ENCODE data around the gene ADNP. TPM values are rescaled to one million over a fixed set of nuclear protein-coding genes. Genes with fewer than 3 reads are reported as not detected.
"Not testable (repeated sequence)": the region's sequence is repeated elsewhere in the genome, so short reads cannot be mapped to it uniquely, and the experiment has no call there.

Gene ADNP
- polyA plus RNA-seq, 2 donors = 18.3 to 33.5 TPM

- no peak overlapping the region for H3K4me3 ChIP-seq (ENCODE audit: low read depth in 1 of 2, low read length in 2 of 2)
- H3K27ac ChIP-seq (ENCODE audit: low read depth in 2 of 2, low read length in 1 of 2) = no peak overlapping the region
- peaks cover 9 to 17% of the 10 kb centered on the region in 2 donors for H3K36me3 ChIP-seq (ENCODE audit: control insufficient read depth in 2 of 2, insufficient read depth in 2 of 2, low read length in 1 of 2)
- H3K4me1 ChIP-seq (ENCODE audit: control insufficient read depth in 2 of 2, insufficient read depth in 2 of 2, low read length in 1 of 2) = no peaks in the 10 kb centered on the region
- no peaks in the 10 kb centered on the region for H3K27me3 ChIP-seq (ENCODE audit: control insufficient read depth in 1 of 2, insufficient read depth in 2 of 2, low read length in 2 of 2)
- WGBS, 2 donors = 74 to 75% methylated on average over 5 of the region's 5 CpGs
- no peaks in the 10 kb centered on the region for H3K9me3 ChIP-seq (ENCODE audit: control insufficient read depth in 2 of 2, insufficient read depth in 1 of 2, low read depth in 1 of 2, low read length in 1 of 2)
These were observed 40.1 kb downstream of the ADNP start for GRCh38 chr20:50891138-50891537.

GRCh38 chr20:50887576-50887975, 43.7 kb downstream of the ADNP start:
- 90 to 94% methylated on average over 3 of the region's 3 CpGs for WGBS, 2 donors

GRCh38 chr20:50886184-50886790, 45.0 kb downstream of the ADNP start:
- Histone ChIP-seq H3K4me1 (ENCODE audit: control insufficient read depth in 2 of 2, insufficient read depth in 2 of 2, low read length in 1 of 2) (no peaks in the 10 kb centered on the region), H3K36me3 (ENCODE audit: control insufficient read depth in 2 of 2, insufficient read depth in 2 of 2, low read length in 1 of 2) (peaks cover 3% of the 10 kb centered on the region in 2 donors), H3K9me3 (ENCODE audit: control insufficient read depth in 2 of 2, insufficient read depth in 1 of 2, low read depth in 1 of 2, low read length in 1 of 2) (peaks cover 0 to 3% of the 10 kb centered on the region in 2 donors), H3K4me3 (ENCODE audit: low read depth in 1 of 2, low read length in 2 of 2) (no peak overlapping the region), H3K27ac (ENCODE audit: low read depth in 2 of 2, low read length in 1 of 2) (no peak overlapping the region), H3K27me3 (ENCODE audit: control insufficient read depth in 1 of 2, insufficient read depth in 2 of 2, low read length in 2 of 2) (no peaks in the 10 kb centered on the region)
- WGBS, 2 donors = 86 to 89% methylated on average over 12 of the region's 12 CpGs

More at GRCh38 chr20:50887576-50887975, 43.7 kb downstream of the ADNP start:
- peaks cover 0 to 3% of the 10 kb centered on the region in 2 donors for H3K9me3 ChIP-seq (ENCODE audit: control insufficient read depth in 2 of 2, insufficient read depth in 1 of 2, low read depth in 1 of 2, low read length in 1 of 2)
- H3K27ac ChIP-seq (ENCODE audit: low read depth in 2 of 2, low read length in 1 of 2) = no peak overlapping the region
- H3K4me3 ChIP-seq (ENCODE audit: low read depth in 1 of 2, low read length in 2 of 2) = no peak overlapping the region
- no peaks in the 10 kb centered on the region for H3K4me1 ChIP-seq (ENCODE audit: control insufficient read depth in 2 of 2, insufficient read depth in 2 of 2, low read length in 1 of 2)
- peaks cover 3 to 8% of the 10 kb centered on the region in 2 donors for H3K36me3 ChIP-seq (ENCODE audit: control insufficient read depth in 2 of 2, insufficient read depth in 2 of 2, low read length in 1 of 2)
- H3K27me3 ChIP-seq (ENCODE audit: control insufficient read depth in 1 of 2, insufficient read depth in 2 of 2, low read length in 2 of 2) = no peaks in the 10 kb centered on the region

- H3K9me3 ChIP-seq (ENCODE audit: control insufficient read depth in 2 of 2, insufficient read depth in 1 of 2, low read depth in 1 of 2, low read length in 1 of 2) = peaks cover 0 to 3% of the 10 kb centered on the region in 2 donors
- WGBS, 2 donors = 84 to 89% methylated on average over 5 of the region's 5 CpGs
- peaks cover 0 to 3% of the 10 kb centered on the region in 2 donors for H3K36me3 ChIP-seq (ENCODE audit: control insufficient read depth in 2 of 2, insufficient read depth in 2 of 2, low read length in 1 of 2)
- H3K4me3 ChIP-seq (ENCODE audit: low read depth in 1 of 2, low read length in 2 of 2) = no peak overlapping the region
- H3K27ac ChIP-seq (ENCODE audit: low read depth in 2 of 2, low read length in 1 of 2) = no peak overlapping the region
- H3K27me3 ChIP-seq (ENCODE audit: control insufficient read depth in 1 of 2, insufficient read depth in 2 of 2, low read length in 2 of 2) = no peaks in the 10 kb centered on the region
- H3K4me1 ChIP-seq (ENCODE audit: control insufficient read depth in 2 of 2, insufficient read depth in 2 of 2, low read length in 1 of 2) = no peaks in the 10 kb centered on the region
These were observed 45.5 kb downstream of the ADNP start for GRCh38 chr20:50885781-50886180.

GRCh38 chr20:50885068-50885467, 46.2 kb downstream of the ADNP start:
- Histone ChIP-seq H3K27me3 (ENCODE audit: control insufficient read depth in 1 of 2, insufficient read depth in 2 of 2, low read length in 2 of 2) (no peaks in the 10 kb centered on the region), H3K4me3 (ENCODE audit: low read depth in 1 of 2, low read length in 2 of 2) (no peak overlapping the region), H3K4me1 (ENCODE audit: control insufficient read depth in 2 of 2, insufficient read depth in 2 of 2, low read length in 1 of 2) (no peaks in the 10 kb centered on the region), H3K9me3 (ENCODE audit: control insufficient read depth in 2 of 2, insufficient read depth in 1 of 2, low read depth in 1 of 2, low read length in 1 of 2) (peaks cover 0 to 3% of the 10 kb centered on the region in 2 donors), H3K27ac (ENCODE audit: low read depth in 2 of 2, low read length in 1 of 2) (peak overlapping the region in 1 of 2 donors; percentile 1), H3K36me3 (ENCODE audit: control insufficient read depth in 2 of 2, insufficient read depth in 2 of 2, low read length in 1 of 2) (peaks cover 0 to 3% of the 10 kb centered on the region in 2 donors)
- WGBS, 2 donors = 82 to 83% methylated on average over 7 of the region's 7 CpGs

- Histone ChIP-seq H3K4me1 (ENCODE audit: control insufficient read depth in 2 of 2, insufficient read depth in 2 of 2, low read length in 1 of 2) (no peaks in the 10 kb centered on the region), H3K27me3 (ENCODE audit: control insufficient read depth in 1 of 2, insufficient read depth in 2 of 2, low read length in 2 of 2) (no peaks in the 10 kb centered on the region), H3K9me3 (ENCODE audit: control insufficient read depth in 2 of 2, insufficient read depth in 1 of 2, low read depth in 1 of 2, low read length in 1 of 2) (peaks cover 0 to 3% of the 10 kb centered on the region in 2 donors), H3K27ac (ENCODE audit: low read depth in 2 of 2, low read length in 1 of 2) (no peak overlapping the region), H3K36me3 (ENCODE audit: control insufficient read depth in 2 of 2, insufficient read depth in 2 of 2, low read length in 1 of 2) (no peaks in the 10 kb centered on the region), H3K4me3 (ENCODE audit: low read depth in 1 of 2, low read length in 2 of 2) (no peak overlapping the region)
- 90% methylated on average over 11 of the region's 11 CpGs for WGBS, 2 donors
These were observed 47.4 kb downstream of the ADNP start for GRCh38 chr20:50883856-50884255.

GRCh38 chr20:50881759-50882424, 49.3 kb downstream of the ADNP start:
- H3K4me3 ChIP-seq (ENCODE audit: low read depth in 1 of 2, low read length in 2 of 2); H3K36me3 ChIP-seq (ENCODE audit: control insufficient read depth in 2 of 2, insufficient read depth in 2 of 2, low read length in 1 of 2); H3K27ac ChIP-seq (ENCODE audit: low read depth in 2 of 2, low read length in 1 of 2); H3K9me3 ChIP-seq (ENCODE audit: control insufficient read depth in 2 of 2, insufficient read depth in 1 of 2, low read depth in 1 of 2, low read length in 1 of 2); H3K4me1 ChIP-seq (ENCODE audit: control insufficient read depth in 2 of 2, insufficient read depth in 2 of 2, low read length in 1 of 2); H3K27me3 ChIP-seq (ENCODE audit: control insufficient read depth in 1 of 2, insufficient read depth in 2 of 2, low read length in 2 of 2): not testable (repeated sequence)
- WGBS, 2 donors = 95 to 97% methylated on average over 5 of the region's 5 CpGs

GRCh38 chr20:50879649-50880550, 51.3 kb downstream of the ADNP start:
- no peaks in the 10 kb centered on the region for H3K4me1 ChIP-seq (ENCODE audit: control insufficient read depth in 2 of 2, insufficient read depth in 2 of 2, low read length in 1 of 2)
- 89 to 94% methylated on average over 20 of the region's 20 CpGs for WGBS, 2 donors
- no peaks in the 10 kb centered on the region for H3K27me3 ChIP-seq (ENCODE audit: control insufficient read depth in 1 of 2, insufficient read depth in 2 of 2, low read length in 2 of 2)
- H3K9me3 ChIP-seq (ENCODE audit: control insufficient read depth in 2 of 2, insufficient read depth in 1 of 2, low read depth in 1 of 2, low read length in 1 of 2) = peaks cover 0 to 3% of the 10 kb centered on the region in 2 donors
- no peaks in the 10 kb centered on the region for H3K36me3 ChIP-seq (ENCODE audit: control insufficient read depth in 2 of 2, insufficient read depth in 2 of 2, low read length in 1 of 2)
- no peak overlapping the region for H3K4me3 ChIP-seq (ENCODE audit: low read depth in 1 of 2, low read length in 2 of 2)
- no peak overlapping the region for H3K27ac ChIP-seq (ENCODE audit: low read depth in 2 of 2, low read length in 1 of 2)

- 79 to 85% methylated on average over 6 of the region's 6 CpGs for WGBS, 2 donors
- no peak overlapping the region for H3K4me3 ChIP-seq (ENCODE audit: low read depth in 1 of 2, low read length in 2 of 2)
- no peaks in the 10 kb centered on the region for H3K9me3 ChIP-seq (ENCODE audit: control insufficient read depth in 2 of 2, insufficient read depth in 1 of 2, low read depth in 1 of 2, low read length in 1 of 2)
- H3K36me3 ChIP-seq (ENCODE audit: control insufficient read depth in 2 of 2, insufficient read depth in 2 of 2, low read length in 1 of 2) = no peaks in the 10 kb centered on the region
- no peak overlapping the region for H3K27ac ChIP-seq (ENCODE audit: low read depth in 2 of 2, low read length in 1 of 2)
- H3K4me1 ChIP-seq (ENCODE audit: control insufficient read depth in 2 of 2, insufficient read depth in 2 of 2, low read length in 1 of 2) = no peaks in the 10 kb centered on the region
- H3K27me3 ChIP-seq (ENCODE audit: control insufficient read depth in 1 of 2, insufficient read depth in 2 of 2, low read length in 2 of 2) = no peaks in the 10 kb centered on the region
These were observed 53.9 kb downstream of the ADNP start for GRCh38 chr20:50877232-50877743.
